ENCODE results near the gene CNBP. TPM values are rescaled to one million over a fixed set of nuclear protein-coding genes. Genes with fewer than 3 reads are reported as not detected.
"Not testable (repeated sequence)": the region's sequence is repeated elsewhere in the genome, so short reads cannot be mapped to it uniquely, and the experiment has no call there.

CNBP gene
- total and polyA plus RNA-seq, 2 donors (not counting 3 experiments of a cell fraction or from before 2014, with no cell fraction given): 196 to 205 TPM

GRCh38 chr3:129139911-129140310 lies 43.8 kb downstream of the CNBP start:
- no peak for DNase-seq (ENCODE audit: low read depth, low spot score)
- TF ChIP-seq POLR2AphosphoS5 (IDR thresholded peaks at IDR 0.05; ENCODE audit: insufficient read depth, low read depth, low read length) (no peak), JUN (IDR thresholded peaks at IDR 0.05; ENCODE audit: borderline replicate concordance, insufficient read depth, insufficient read length, low read depth) (no peak), GATA2 (IDR thresholded peaks at IDR 0.05; ENCODE audit: insufficient read depth, insufficient read length, low read depth, low read length) (no peak), POLR2A (IDR thresholded peaks at IDR 0.05; ENCODE audit: low read depth, low read length) (no peak), FOS (IDR thresholded peaks at IDR 0.05; ENCODE audit: borderline replicate concordance, insufficient read depth, low read length) (no peak), MYC (IDR thresholded peaks at IDR 0.05; ENCODE audit: low read depth, low read length) (no peak)
- TF ChIP-seq, protein P1, sequence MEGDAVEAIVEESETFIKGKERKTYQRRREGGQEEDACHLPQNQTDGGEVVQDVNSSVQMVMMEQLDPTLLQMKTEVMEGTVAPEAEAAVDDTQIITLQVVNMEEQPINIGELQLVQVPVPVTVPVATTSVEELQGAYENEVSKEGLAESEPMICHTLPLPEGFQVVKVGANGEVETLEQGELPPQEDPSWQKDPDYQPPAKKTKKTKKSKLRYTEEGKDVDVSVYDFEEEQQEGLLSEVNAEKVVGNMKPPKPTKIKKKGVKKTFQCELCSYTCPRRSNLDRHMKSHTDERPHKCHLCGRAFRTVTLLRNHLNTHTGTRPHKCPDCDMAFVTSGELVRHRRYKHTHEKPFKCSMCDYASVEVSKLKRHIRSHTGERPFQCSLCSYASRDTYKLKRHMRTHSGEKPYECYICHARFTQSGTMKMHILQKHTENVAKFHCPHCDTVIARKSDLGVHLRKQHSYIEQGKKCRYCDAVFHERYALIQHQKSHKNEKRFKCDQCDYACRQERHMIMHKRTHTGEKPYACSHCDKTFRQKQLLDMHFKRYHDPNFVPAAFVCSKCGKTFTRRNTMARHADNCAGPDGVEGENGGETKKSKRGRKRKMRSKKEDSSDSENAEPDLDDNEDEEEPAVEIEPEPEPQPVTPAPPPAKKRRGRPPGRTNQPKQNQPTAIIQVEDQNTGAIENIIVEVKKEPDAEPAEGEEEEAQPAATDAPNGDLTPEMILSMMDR (IDR thresholded peaks at IDR 0.05; ENCODE audit: extremely low read depth in 1 of 2, insufficient read depth in 1 of 2, low read depth in 1 of 2, low read length in 2 of 2): no peak
- TF ChIP-seq, protein P2, sequence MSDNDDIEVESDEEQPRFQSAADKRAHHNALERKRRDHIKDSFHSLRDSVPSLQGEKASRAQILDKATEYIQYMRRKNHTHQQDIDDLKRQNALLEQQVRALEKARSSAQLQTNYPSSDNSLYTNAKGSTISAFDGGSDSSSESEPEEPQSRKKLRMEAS (IDR thresholded peaks at IDR 0.05; ENCODE audit: insufficient read depth, insufficient read length): no peak
- ChIA-PET CTCF (interaction anchor here (1.0 to 2.5 kb wide), 2 partner anchors 106 to 169 kb away, joined by 4 to 9 read pairs; no protein-coding TSS in a partner anchor), POLR2A (no interaction called here)
- no peaks in the 10 kb centered on the region for H3K9me3 ChIP-seq (replicated peaks; ENCODE audit: control insufficient read depth, insufficient read depth, low read length)
- no peak overlapping the region for H3K4me3 ChIP-seq (replicated peaks in 1 of 3; ENCODE audit: insufficient read depth in 1 of 3, low read depth in 1 of 3, low read length in 3 of 3)
- no TSS peak for BruUV-seq (replicated peaks)
- intact Hi-C loops (cut with micrococcal nuclease): no loop called here
- no peak for FAIRE-seq
- no peak overlapping the region for H3K27ac ChIP-seq (ENCODE audit: insufficient read depth, low read depth, low read length)
- H2AFZ ChIP-seq (ENCODE audit: low read depth, low read length): no peak overlapping the region
- dilution Hi-C loops (cut with MboI; ENCODE audit: extremely low pct_ligation_motif_present, low sequenced_read_pairs): no loop called here
- no peak overlapping the region for H3K4me2 ChIP-seq (ENCODE audit: insufficient read depth, low read length)
- no peak overlapping the region for H3K9ac ChIP-seq (replicated peaks; ENCODE audit: extremely low read depth, insufficient read depth, low read length)
- no peaks in the 10 kb centered on the region for H4K20me1 ChIP-seq (replicated peaks; ENCODE audit: control insufficient read depth, extremely low read depth, insufficient read depth, low read length)
- H3K9me1 ChIP-seq (replicated peaks; ENCODE audit: control insufficient read depth, extremely low read depth, insufficient read depth, low read length): no peaks in the 10 kb centered on the region
- H3K4me1 ChIP-seq (ENCODE audit: control insufficient read depth, extremely low read depth, insufficient read depth, low read length): no peaks in the 10 kb centered on the region
- no peaks in the 10 kb centered on the region for H3K79me2 ChIP-seq (ENCODE audit: control insufficient read depth, insufficient read depth, low read length)
- peaks cover 3% of the 10 kb centered on the region in 2 experiments for H3K36me3 ChIP-seq (ENCODE audit: control insufficient read depth in 2 of 2, extremely low read depth in 1 of 2, insufficient read depth in 2 of 2, low read length in 2 of 2)
- no peaks in the 10 kb centered on the region for H3K27me3 ChIP-seq (ENCODE audit: control insufficient read depth in 2 of 2, insufficient read depth in 2 of 2, low read length in 2 of 2)

- H3K4me2 ChIP-seq (ENCODE audit: insufficient read depth, low read length); BruUV-seq (replicated peaks); H4K20me1 ChIP-seq (replicated peaks; ENCODE audit: control insufficient read depth, extremely low read depth, insufficient read depth, low read length); H2AFZ ChIP-seq (ENCODE audit: low read depth, low read length); dilution Hi-C loops (cut with MboI; ENCODE audit: extremely low pct_ligation_motif_present, low sequenced_read_pairs); H3K27me3 ChIP-seq (ENCODE audit: control insufficient read depth in 2 of 2, insufficient read depth in 2 of 2, low read length in 2 of 2); H3K9ac ChIP-seq (replicated peaks; ENCODE audit: extremely low read depth, insufficient read depth, low read length); H3K4me3 ChIP-seq (replicated peaks in 1 of 3; ENCODE audit: insufficient read depth in 1 of 3, low read depth in 1 of 3, low read length in 3 of 3); POLR2A ChIA-PET; H3K27ac ChIP-seq (ENCODE audit: insufficient read depth, low read depth, low read length); H3K9me3 ChIP-seq (replicated peaks; ENCODE audit: control insufficient read depth, insufficient read depth, low read length); DNase-seq (ENCODE audit: low read depth, low spot score); H3K9me1 ChIP-seq (replicated peaks; ENCODE audit: control insufficient read depth, extremely low read depth, insufficient read depth, low read length); H3K4me1 ChIP-seq (ENCODE audit: control insufficient read depth, extremely low read depth, insufficient read depth, low read length); FAIRE-seq; intact Hi-C loops (cut with micrococcal nuclease); H3K79me2 ChIP-seq (ENCODE audit: control insufficient read depth, insufficient read depth, low read length): not testable (repeated sequence)
- CTCF ChIA-PET: interaction anchor here (1.3 to 5.2 kb wide), 3 partner anchors 83 to 166 kb away, joined by 4 to 27 read pairs (median 4); no protein-coding TSS in a partner anchor
- peaks cover 8 to 28% of the 10 kb centered on the region in 2 experiments for H3K36me3 ChIP-seq (ENCODE audit: control insufficient read depth in 2 of 2, extremely low read depth in 1 of 2, insufficient read depth in 2 of 2, low read length in 2 of 2)
Observed at GRCh38 chr3:129136275-129136674, 47.4 kb downstream of the CNBP start.

All from endothelial cell of umbilical vein (primary cell).